OCI-LY7 (cell line): ENCODE measurements around the gene HACD1.

ENCODE experiments used
- CTCF ChIP-seq: fragments of 200-600 bp; sonication (generic); conservative IDR thresholded peaks from 2 replicates; pipeline ENCODE4 v1.5.1; 2014; ENCODE audit warnings: mild to moderate bottlenecking, antibody characterized with exemption, low read length, moderate library complexity, mixed read lengths
- EZH2phosphoT487 ChIP-seq: fragments of 200-600 bp; sonication (generic); IDR thresholded peaks from 2 replicates; pipeline ENCODE4 v1.6.1; 2018; ENCODE audit warnings: low read depth, borderline replicate concordance, mild to moderate bottlenecking, mixed run types, antibody characterized with exemption, low read length, moderate library complexity, mixed read lengths

DNA sequence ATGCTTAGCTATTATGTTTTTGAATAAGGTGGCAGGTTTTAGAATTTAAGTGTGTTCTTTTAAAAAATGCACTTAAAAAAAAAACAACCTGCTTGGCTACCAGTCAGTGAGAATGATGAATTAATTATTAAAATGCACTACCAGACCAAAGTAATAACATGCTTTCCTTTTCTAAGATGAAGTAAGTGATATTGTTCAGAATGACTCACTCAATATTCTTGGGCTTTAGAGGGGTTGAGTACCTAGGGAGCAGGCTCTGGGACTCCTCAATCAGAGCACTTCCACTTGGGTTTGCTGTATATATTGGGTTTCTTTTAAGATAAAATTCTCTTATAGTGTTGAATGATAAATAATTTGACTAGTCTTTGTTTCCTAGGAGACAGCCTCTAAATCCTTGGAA, 35.4 kb upstream of the HACD1 start:
- no peak for TF ChIP-seq CTCF
- TF ChIP-seq EZH2phosphoT487, result no peak
